Cardiac fibroblast (primary cell): ENCODE data around the gene TNC.

Source experiments
- DNase-seq, 2 donors: peaks; one replicate each; pipeline versions ENCODE4 v3.0.0 to v3.0.0-alpha.2; 2010; ENCODE audit warnings: low read depth in 2 of 2
- H3K4me3 ChIP-seq, 2 donors: replicated peaks in 1 of 2; 1 replicate in 1 of 2; 2 replicates in 1 of 2; pipeline ENCODE4 v1.5.1; 2011; ENCODE audit warnings: low read depth in 2 of 2, low read length in 2 of 2, mild to moderate bottlenecking in 2 of 2, moderate library complexity in 1 of 2
- CTCF ChIP-seq: IDR thresholded peaks from one replicate; pipeline ENCODE4 v1.5.1; 2011; ENCODE audit warnings: low read depth, mild to moderate bottlenecking, low read length, inconsistent platforms

Gene TNC

GRCh38 chr9:115068031-115068430 lies 49.9 kb downstream of the TNC start:
- DNase-seq, result no peak

GRCh38 chr9:115063058-115063845 lies 54.7 kb downstream of the TNC start:
- no peak for TF ChIP-seq CTCF
- H3K4me3 ChIP-seq, result no peak overlapping the region
- DNase-seq, result peak; percentile 9 to 34

More at GRCh38 chr9:115068031-115068430, 49.9 kb downstream of the TNC start:
- H3K4me3 ChIP-seq, result no peak overlapping the region
- no peak for TF ChIP-seq CTCF

GRCh38 chr9:115058684-115059315 lies 59.2 kb downstream of the TNC start:
- H3K4me3 ChIP-seq, result no peak overlapping the region
- no peak for TF ChIP-seq CTCF
- DNase-seq, result peak; percentile 35 to 70

GRCh38 chr9:115058175-115058574 lies 59.8 kb downstream of the TNC start:
- no peak for DNase-seq
- H3K4me3 ChIP-seq, result no peak overlapping the region
- no peak for TF ChIP-seq CTCF

GRCh38 chr9:115057559-115057958 lies 60.4 kb downstream of the TNC start:
- H3K4me3 ChIP-seq, result no peak overlapping the region
- peak in 1 of 2 donors; percentile 40 for DNase-seq
- TF ChIP-seq CTCF, result no peak

- no peak for DNase-seq
- TF ChIP-seq CTCF, result no peak
- no peak overlapping the region for H3K4me3 ChIP-seq
These were observed 67.9 kb downstream of the TNC start for GRCh38 chr9:115050002-115050490.
